HG03139 (cell line): ENCODE results near the gene AFTPH.
A peak's percentile ranks its signal among the peaks of the same experiment; 100 is the strongest.

Source experiments
- ATAC-seq: cut with Tn5 transposase; IDR thresholded peaks from one replicate; pipeline ENCODE4 v1.9.1; 2021; ENCODE audit not compliant: unreplicated experiment

The AFTPH gene

DNA sequence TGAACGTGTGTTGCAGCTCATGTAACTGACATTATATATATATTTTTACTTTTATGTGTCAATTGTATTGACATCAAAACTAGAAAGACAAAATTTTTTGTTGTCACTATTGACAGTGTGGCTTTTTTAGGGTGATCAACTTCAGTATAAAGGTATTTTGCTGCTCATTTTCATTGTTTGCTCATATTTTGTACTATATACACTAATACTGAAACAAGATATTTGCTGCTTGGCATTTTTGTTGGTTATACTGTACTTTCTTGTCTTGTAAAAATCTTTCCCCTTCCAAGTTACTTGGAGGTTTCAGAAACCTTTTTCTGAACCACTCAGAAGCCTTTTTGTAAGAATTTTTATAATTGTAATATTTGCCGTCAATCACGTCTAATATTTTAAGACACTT, 16.5 kb downstream of the AFTPH start:
- ATAC-seq = no peak

DNA sequence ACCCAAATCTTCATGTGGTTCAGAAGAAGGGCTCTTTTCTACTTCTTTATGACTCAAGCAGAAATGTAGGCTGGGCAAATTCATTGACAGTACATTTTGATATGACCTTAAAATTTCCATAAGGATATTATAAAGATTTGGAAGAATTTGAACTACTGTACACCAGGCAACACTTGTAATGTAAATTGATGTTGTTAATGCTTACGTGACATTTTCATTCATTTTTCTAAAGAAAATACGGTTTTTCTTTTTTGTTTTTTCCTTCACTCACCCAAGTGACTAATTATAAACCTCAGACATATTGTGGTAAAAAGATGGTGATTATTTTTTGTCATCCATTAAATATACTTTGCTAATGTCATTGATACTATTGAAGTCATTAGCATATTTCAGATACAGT, 17.4 kb downstream of the AFTPH start:
- ATAC-seq = no peak

DNA sequence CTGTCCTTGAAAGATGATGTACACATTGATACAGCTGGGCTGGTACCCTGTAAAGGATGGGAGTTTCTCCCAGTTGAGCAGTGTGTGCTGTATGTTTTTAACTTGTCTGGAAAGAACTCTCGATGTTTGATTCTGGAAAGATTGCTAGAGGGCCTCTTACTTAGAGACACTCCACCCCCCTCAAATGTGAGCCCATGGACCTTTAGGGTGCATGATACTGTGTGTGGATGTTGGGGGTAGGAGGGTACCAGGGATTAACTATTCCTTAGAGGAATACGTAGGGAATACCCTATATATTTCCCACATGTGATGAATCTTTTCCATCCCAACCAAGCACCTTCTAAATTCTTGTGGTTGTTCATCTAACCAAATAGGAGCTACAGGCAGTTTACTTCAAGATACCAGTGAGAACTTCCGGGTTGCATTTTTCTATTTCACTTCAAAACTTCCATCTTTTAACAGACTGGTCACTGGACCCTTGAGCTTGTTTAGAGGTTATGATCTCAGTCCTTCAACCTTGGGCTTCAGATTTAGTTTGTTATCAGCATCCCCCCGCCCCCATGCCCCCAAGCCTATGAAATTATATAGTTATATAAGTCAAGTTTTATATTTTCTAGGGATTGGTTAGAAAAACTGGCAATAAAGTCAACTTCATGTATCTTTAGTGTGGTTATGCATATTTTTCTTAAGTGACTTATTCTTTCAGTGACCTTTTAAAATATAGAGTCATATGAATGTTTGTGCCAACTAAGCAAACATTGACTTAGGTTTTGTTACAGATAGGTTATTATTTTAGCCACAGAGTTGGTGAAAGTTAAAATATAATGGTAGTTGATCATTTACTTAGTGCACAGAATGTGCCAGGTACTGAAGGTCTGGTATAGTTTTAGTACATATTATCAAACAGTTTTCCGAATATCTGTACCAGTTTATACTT, 18.2 kb downstream of the AFTPH start:
- no peak for ATAC-seq

DNA sequence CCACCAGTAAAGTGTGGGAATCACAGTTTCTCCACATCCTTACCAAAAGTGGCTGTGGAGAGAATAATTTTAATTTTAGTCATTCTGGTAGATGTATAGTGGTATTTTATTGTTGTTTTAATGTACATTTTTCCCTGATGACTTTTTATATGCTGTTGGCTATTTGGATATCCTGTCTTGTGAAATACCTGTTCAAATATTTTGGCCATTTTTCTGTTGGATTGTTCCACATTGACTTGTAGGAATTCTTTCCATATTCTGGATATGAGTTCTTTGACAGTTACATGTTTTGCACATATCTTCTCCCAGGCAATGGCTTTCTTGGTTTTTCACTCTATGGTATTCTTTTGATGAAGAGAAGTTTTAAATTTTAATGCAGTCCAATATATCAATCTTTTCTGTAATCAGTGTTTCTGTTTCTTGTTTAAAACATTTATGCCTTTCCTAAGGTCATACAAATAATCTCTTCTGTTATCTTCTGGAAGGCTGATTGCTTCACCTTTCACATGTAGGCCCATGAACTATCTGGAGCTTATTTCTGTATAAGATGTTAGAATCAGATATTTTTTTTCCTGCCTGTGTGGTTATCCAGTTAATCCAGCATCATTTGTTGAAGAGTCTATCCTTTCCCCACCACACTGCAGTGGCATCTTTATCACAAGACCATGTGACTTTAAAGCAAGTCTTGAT, 19.0 kb downstream of the AFTPH start:
- no peak for ATAC-seq

DNA sequence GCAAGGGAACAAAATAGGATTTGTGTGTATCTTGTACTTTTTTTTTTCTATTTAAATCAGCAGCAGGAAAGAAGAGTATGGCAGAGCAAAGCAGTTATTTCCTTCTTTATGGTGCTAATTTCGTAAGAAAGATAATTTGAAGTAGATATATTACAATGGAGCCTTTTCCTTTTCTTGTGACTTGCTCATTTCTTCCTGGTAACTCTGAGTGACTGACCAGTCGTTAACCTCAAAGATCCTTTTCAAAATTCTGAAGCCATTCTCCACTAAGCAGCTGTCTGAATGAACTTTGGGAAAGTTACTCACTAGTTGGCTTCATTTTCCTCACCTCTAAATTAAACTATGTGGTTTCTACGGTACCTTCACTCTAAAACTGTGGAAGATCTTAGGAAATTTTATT, 24.6 kb downstream of the AFTPH start:
- ATAC-seq = no peak

DNA sequence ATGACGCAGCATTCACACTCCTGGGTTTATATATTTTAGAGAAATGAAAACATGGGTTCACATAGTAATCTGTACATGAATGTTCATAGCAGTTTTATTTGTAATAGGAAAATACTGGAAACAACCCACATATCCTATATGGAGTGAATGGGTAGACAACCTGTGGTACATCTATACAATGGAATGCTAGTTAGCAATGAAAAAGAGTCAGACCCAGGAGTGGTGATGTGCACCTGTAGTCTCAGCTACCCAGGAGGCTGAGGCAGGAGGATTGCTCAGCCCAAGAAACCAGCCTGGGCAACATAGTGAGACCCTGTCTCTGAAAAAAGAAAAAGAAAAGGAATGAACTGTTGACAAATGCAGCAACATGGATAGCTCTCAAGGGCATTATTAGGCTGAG, 25.9 kb downstream of the AFTPH start:
- ATAC-seq = no peak

DNA sequence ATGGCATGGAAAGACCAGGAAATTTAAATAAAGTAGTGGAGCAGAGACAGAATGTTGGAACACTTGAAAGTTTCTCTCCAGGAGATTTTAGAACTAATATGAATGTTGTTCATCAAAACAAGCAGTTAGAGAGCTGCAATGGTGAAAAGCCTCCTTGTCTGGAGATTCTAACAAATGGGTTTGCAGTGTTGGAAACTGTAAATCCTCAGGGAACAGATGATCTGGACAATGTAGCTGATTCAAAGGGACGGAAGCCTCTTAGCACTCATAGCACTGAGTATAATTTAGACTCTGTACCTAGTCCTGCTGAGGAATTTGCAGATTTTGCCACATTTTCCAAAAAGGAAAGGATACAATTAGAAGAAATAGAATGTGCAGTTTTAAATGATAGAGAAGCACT, 27.7 kb downstream of the AFTPH start:
- ATAC-seq = no peak

DNA sequence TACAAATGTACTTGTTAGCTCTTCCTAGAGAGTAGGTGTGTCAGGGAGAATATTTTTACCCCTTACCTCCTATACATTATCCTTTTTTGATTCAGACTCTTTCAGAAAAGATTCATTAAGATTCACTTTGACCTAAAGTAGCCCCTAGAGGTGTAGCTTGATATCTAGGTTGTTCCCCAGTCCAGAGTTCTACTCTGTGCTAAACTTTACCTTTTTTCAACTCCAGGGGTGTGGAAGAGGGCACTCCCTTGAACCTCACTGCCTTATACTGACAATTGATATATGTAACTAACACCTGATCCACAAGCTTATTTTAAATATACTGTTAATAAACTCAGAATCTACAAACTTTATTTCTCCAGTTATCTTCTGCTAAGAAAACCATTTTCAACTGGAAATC, 30.0 kb downstream of the AFTPH start:
- no peak for ATAC-seq

DNA sequence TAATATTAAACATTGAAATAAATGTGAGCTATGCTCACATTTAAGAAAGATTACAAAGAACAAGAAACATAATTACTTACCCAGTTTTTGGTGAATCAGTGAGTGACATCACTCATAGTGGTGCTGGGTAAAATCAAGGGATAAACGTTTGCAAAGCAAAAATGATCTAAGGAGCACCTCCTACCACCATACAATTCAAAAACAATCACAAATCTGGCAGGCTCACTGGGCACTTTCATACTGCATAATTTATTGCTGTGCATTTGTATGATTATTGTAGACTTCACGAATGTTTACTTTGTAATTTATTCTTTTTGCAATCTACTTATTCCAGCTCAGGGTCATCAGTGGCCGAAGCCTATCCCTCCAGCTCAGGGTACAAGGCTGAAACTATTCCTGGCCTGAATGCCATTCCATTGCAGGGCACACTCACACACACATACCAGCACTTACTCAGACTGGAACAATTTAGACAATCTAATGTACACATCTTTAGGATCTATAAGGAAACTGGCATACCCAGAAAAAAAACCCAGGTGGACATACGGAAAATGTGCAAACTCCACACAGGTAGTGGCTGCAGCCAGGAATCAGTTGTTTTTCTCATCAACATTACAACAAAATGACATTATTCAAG, 34.4 kb downstream of the AFTPH start:
- no peak for ATAC-seq

DNA sequence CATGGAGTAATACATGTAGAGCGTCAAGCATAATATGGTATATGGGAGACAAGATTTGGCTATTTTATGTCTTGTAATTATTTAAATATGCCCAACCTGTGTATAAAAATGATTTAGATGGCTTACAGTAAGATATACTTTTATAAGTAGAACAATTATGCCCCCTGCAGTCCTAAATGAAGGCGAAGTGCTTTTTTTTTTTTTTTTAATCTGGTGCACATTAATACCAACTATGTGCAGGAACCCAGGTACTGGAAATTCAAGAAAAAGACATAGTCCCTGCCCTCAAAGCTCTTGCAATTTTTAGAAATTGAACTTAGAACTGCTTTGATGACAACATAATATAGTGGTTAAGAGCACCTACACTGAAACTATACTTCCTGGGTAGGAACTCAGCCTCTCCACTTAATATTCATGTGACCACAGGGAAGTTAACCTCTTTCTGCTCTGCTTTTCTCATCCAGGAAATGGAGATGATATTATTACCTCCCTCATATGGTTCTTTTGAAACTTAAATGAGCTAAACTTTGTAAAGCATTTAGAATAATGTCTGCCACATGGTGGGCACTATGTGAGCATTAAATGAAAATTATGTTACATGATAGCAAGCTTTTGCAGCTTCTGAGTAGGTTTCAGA, 38.1 kb downstream of the AFTPH start:
- ATAC-seq = no peak

DNA sequence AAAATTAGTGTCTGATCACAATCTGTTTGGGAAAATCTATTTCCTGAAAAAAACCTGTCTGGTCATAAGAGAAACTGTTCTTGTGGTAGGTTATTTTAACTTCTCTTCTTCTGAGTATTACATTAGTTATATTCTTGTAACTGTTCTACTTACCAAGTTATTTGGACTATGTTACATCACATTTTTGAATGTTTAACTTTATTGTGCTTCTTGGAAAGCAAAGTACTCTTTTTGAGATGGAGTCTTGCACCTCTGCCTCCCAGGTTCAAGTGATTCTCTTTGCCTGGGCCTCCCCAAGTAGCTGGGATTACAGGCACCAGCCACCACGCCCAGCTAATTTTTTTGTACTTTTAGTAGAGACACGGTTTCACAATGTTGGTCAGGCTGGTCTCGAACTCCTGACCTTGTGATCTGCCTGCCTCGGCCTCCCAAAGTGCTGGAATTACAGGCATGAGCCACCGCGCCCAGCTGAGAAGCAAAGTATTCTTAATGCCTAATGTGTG, 39.4 kb downstream of the AFTPH start:
- ATAC-seq = no peak

DNA sequence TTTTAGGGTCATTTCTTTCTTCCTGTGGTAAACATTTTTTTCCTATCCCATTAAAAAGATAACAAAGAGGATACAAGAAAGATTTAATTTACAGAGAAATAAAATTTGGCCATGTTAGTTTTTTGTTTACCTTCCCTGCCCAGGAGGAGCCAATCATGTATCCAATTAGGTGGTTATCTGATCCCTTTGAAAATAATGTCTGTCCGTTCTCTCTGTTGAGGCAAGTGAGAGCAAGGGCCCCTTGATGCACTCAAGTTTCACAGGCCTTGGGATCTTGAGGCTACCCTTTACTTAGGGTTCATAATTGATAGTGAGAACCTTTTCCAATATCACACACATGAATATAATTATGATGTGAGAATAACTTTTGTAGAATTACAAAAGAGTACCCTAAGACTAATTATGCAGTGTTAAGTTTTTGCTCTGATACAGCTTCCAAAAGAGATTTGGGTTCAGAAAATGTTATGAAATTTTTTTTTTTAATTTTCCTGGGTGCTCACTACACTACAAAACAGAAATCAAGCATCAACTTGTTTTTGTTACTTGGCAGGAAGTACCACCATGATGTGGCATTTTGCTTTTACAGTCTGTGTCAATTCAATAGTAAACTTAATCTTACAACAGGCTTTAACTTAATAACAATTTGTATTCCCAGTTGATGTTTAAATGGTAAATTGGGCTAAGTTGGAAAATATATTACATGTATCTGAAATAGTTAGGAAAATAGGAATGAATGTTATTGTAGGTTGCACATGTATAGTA, 42.0 kb downstream of the AFTPH start:
- no peak for ATAC-seq

DNA sequence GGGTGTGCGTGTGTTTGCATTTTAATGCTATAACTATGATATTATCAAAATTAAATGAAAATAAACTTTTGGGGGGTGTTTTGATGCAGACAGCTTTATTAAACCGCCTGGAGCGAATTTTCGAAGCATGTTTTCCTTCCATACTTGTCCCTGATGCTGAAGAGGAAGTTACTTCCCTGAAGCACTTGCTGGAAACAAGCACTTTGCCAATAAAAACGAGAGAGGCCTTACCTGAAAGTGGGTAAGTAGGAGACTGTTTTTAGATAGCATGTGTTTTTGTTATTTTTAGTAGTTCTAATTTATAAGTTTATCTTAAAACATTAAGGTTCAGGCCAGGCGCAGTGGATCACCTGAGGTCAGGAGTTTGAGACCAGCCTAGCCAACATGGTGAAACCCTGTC, 43.3 kb downstream of the AFTPH start:
- no peak for ATAC-seq

DNA sequence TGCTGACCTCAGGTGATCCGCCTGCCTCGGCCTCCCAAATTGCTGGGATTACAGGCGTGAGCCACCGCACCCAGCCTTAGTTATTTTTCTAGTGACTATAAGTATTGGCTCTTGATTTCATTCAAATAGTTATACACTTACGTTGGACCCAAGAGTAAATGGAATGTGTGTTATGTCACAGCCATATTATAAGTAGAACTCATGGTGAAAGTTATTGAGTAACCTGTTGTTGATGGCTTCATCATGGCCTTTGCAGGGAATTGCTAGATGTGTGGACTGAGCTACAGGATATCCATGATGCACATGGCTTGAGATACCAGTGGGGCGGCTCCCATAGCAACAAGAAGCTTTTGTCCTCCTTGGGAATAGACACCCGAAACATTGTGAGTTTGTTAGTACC, 44.7 kb downstream of the AFTPH start:
- no peak for ATAC-seq

DNA sequence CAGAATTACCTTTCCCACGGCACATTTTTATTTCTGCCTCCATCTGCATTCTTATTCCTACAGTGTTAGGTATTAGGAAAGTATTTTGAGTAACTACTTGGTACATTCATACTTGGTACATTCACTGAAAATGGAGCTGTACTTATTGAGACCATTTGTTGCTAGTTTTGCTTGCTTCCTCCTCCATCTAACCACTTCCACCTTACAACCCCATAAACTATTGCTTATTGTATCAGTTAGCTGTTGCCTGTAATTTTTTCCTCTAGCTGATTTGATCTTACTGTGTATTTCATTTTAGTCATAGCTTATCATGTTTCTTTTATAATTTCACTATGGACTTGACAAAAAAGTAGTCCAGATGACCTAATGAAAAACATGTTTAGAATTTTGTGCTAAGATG, 50.7 kb downstream of the AFTPH start:
- no peak for ATAC-seq

DNA sequence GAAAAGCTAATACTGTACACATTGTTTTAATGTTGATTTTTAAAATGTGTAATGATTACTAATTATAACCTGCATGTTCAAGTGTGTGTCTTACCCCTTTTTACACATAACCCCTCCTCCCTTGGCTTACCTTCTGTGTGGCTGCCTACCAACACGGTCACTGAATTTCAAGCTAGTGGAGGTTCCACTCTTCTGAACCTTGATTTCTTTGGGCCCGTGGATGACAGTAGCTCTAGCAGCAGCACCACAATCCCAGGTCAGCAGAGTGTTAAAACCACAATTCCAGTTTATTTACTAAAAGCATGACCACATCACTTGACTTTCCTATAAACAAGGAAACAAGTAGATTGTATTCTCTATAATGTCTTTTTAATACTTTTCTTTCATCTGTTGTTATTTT, 56.9 kb downstream of the AFTPH start:
- no peak for ATAC-seq

DNA sequence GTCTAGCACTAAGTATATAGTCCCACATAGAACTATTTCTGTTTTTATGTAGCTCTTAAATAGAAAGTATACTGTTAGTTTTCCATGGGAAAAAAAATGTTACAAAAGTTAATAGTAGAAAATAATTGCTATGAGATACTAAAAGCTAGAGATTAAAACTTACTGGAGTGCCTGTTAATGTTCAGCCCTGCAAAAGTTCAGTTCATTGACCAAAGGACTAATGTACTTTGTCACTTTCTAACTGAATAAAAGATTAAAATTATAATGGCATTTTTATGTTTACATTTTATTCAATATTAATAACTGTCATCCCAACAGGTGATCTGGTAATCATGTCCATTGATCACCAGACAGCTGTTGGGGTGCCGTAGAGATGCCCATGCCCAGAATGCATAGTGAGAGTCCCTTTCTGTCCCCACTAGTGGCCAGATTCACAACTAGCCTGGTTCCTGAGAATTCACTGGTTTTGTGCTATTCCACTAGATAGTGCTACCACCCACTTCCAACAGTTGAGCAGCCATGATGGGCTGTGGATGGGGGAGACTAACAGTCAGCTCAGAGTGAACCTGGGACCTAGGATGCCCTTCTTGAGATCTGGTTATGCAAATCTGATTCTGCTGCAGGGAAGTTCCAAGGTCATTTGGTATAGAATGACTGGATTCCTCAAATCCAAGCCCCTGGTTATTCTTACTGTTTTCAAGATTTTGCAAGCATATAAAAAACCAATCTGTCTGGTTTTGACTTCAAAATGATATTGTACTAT, 57.8 kb downstream of the AFTPH start:
- ATAC-seq = no peak

DNA sequence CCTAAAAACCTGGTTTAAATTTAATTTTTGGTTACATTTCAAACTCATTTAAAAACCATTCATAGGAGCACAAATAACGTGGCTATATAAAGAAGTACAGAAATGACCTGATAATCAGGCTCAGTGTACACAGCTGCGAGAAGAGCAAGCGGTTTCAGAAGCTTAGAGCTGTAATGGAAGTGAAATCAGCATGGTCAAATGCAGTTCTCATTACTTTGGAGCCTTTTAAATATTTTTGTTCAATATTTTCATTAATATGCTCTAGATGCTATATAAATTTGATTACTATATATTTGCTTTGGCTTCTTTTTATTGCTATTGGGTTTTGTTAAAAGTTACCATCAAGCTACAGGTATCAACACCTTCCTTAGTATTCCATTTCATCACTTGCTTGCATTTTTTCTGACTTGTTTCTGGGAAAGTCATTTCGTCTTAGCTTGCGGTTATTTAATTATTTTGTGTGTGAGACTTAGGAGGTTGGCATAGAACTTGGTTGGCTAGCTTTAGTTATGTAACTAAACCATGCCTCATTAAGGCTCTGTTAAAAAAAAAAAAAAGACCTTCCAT, 58.7 kb downstream of the AFTPH start:
- peak; percentile 77 for ATAC-seq

DNA sequence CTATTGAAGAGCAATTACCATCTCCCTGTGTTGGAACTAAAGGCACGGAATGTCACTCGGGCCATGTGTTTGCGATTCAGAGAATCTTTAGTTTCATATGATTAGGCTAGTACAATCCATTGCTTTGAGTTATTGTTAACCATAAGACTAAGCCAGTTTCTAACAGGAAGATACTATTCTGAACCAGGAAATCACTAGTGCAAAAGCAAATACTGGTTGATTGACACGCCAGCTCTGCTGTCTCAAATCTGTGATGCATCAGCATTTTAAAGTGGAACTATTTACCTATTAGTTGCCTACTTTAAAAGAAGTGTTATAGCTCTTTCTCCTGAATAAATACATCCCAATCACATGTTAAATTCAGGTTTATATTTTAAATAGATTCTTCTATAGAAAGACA, 61.9 kb downstream of the AFTPH start:
- no peak for ATAC-seq
